BJ (cell line): ENCODE measurements around the gene ST6GALNAC6. TPM values are rescaled to one million over a fixed set of nuclear protein-coding genes. Genes with fewer than 3 reads are reported as not detected.

Source experiments
- CTCF ChIA-PET: fragments of 350-600 bp; formaldehyde crosslinking; extraction: SDS; loops from one replicate; lab custom pipeline; 2021; ENCODE audit warnings: antibody characterized with exemption, inconsistent platforms; lab: Yijun Ruan, JAX
- POLR2A ChIA-PET: fragments of 300-600 bp; sonication (Branson Sonifier 250); formaldehyde crosslinking; extraction: SDS; loops from one replicate; lab custom pipeline; 2021; ENCODE audit warnings: antibody characterized with exemption; lab: Charles Lee
- DNase-seq: peaks from one replicate; pipeline ENCODE4 v3.0.0-alpha.2; 2011; ENCODE audit warnings: low read depth
- H3K27me3 ChIP-seq: 2 replicates; pipeline ENCODE4 v1.6.0; 2011; ENCODE audit warnings: low read length; ENCODE audit not compliant: control insufficient read depth, insufficient read depth
- H3K36me3 ChIP-seq: 2 replicates; pipeline ENCODE4 v1.5.1; 2011; ENCODE audit warnings: low read length; ENCODE audit not compliant: control insufficient read depth, insufficient read depth
- H3K4me3 ChIP-seq: 2 replicates; pipeline ENCODE4 v1.5.1; 2011; ENCODE audit warnings: low read depth, mild to moderate bottlenecking, control low read depth, low read length
- polyA plus RNA-seq: library from polyadenylated mRNA; depleted of rRNA; stranded (reverse); fragments of >200 nt; gene quantifications from 2 replicates; pipeline ENCODE4 v1.2.3, GENCODE V29; 2011
- TF ChIP-seq, protein P1 (sequence below): IDR thresholded peaks from 2 replicates; pipeline ENCODE4 v1.5.1; 2011; ENCODE audit warnings: low read depth, mild to moderate bottlenecking, control low read depth, inconsistent platforms, low read length, moderate library complexity; ENCODE audit not compliant: insufficient read depth

ST6GALNAC6 gene
- polyA plus RNA-seq, 1 experiment = 78.3 TPM

DNA sequence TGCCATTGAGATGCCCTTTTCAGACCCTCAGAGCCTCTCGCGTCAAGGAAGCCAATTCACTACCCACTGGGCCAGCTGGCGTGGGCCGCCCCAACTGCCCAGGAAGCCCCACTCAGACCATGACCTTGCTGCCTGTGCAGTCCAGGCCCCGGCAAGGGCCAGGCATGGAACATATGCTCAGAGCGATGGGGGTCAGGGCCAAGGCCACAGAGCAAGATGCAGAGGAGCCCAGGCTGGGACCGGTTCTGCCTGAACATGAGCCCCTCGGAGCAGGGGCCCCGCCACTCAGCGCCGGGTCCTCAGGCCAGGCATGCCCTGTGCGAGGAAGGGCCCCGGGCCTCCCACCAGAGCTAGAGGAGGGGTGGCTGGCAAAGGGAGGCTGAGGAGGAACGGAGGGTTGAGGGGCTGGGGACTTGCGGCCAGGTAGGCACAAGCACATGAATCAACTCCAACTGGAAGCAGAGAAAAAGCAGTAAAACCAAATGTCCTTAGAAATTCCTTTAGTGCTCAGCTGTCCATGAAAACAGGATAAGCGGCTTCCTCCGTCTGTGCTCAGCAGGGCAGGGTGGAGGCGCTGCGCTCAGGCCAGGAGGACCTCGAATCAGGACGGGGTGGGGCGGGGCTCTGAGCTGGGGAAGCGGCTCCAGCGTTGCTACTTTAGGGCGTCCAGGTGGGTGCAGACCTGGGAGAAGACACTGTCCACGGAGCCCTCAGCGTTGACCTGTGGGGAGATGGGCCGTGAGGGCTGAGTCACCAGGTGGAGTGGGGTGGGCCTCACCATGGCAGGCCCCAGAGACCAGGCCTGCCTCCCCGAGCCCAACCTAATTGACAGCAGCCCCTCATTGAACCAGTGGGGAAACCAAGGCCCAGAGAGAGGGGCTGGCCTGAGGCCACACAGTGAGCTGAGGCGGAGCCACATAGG, 31.8 kb downstream of the ST6GALNAC6 start:
- POLR2A ChIA-PET = no interaction called here
- Histone ChIP-seq H3K27me3 (no peaks in the 10 kb centered on the region), H3K36me3 (peaks cover 14% of the 10 kb centered on the region), H3K4me3 (no peak overlapping the region)
- no peak for DNase-seq
- TF ChIP-seq, protein P1, sequence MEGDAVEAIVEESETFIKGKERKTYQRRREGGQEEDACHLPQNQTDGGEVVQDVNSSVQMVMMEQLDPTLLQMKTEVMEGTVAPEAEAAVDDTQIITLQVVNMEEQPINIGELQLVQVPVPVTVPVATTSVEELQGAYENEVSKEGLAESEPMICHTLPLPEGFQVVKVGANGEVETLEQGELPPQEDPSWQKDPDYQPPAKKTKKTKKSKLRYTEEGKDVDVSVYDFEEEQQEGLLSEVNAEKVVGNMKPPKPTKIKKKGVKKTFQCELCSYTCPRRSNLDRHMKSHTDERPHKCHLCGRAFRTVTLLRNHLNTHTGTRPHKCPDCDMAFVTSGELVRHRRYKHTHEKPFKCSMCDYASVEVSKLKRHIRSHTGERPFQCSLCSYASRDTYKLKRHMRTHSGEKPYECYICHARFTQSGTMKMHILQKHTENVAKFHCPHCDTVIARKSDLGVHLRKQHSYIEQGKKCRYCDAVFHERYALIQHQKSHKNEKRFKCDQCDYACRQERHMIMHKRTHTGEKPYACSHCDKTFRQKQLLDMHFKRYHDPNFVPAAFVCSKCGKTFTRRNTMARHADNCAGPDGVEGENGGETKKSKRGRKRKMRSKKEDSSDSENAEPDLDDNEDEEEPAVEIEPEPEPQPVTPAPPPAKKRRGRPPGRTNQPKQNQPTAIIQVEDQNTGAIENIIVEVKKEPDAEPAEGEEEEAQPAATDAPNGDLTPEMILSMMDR = no peak
- CTCF ChIA-PET = interaction anchor here (0.6 kb wide), 1 partner anchor 74 kb away, joined by 3 read pairs; no protein-coding TSS in a partner anchor

DNA sequence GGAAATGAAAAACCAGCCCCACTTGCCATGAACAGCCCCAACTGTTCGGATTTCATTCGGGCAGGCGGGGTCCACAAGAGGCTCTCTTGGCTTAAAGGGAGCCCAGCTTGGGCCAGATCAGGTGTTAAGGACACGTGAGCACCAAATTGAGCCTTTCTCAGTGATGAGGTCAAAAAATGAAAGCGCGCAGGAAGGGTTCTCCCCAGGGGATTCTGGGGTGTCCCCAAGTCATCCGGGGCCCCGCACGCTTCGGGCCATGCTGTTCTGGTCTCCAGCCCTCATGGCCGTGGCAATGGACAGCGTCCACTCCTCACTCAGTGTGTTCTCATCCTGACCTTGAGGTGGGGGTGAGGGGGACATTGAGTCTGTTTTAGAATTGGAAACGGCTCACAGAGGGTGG, 32.9 kb downstream of the ST6GALNAC6 start:
- Histone ChIP-seq H3K27me3 (no peaks in the 10 kb centered on the region), H3K36me3 (peaks cover 13% of the 10 kb centered on the region), H3K4me3 (no peak overlapping the region)
- ChIA-PET POLR2A (interaction anchor here (0.7 kb wide), 1 partner anchor 64 kb away, joined by 3 read pairs; the partner anchor contains the start of gene FPGS), CTCF (no interaction called here)
- no peak for DNase-seq
- TF ChIP-seq, protein P1 = no peak

DNA sequence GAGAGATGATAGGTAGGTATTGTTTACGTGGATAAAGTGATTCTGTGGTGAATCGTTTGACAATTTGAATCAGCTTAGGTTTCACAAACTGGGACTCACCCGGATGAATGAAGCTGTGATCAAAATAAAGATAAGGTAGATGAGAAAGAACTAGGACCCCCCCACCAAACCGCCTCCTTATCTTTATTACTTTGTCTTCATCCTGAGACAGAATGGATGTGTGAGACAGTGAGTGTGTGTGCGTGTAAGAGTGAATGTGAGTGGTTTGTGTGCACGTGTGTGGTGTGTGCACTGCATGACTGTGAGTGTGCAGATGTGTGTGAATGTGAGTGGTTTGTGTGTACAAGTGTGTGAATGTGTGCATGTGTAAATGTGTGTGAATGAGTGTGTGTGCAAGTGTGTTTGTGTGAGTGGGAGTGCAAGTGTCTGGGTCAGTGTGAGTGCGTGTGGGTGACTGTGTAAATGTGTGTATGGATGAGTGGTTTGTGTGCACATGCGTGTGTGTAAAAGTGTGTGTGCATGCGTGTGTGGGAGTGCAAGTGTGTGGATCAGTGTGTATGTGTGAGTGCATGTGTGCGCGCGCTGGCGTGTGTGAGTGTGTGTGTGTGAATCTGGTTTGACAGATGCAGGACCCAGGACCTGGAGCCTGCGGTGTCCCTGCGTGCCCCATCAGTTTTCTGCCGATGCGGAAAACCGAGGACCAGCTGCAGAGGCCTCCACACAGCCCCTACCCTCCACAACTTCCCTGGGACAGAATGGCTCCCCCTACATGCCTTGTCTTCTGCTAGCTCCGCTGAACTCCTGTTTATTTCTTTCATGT, 33.5 kb downstream of the ST6GALNAC6 start:
- Histone ChIP-seq H3K4me3 (no peak overlapping the region), H3K36me3 (peaks cover 12% of the 10 kb centered on the region), H3K27me3 (no peaks in the 10 kb centered on the region)
- TF ChIP-seq, protein P1 = no peak
- CTCF ChIA-PET = interaction anchor here (1.0 to 4.6 kb wide), 2 partner anchors 12 to 131 kb away, joined by 3 to 18 read pairs; partner anchors contain the start of genes ENG and TOR2A
- DNase-seq = no peak
- POLR2A ChIA-PET = no interaction called here

DNA sequence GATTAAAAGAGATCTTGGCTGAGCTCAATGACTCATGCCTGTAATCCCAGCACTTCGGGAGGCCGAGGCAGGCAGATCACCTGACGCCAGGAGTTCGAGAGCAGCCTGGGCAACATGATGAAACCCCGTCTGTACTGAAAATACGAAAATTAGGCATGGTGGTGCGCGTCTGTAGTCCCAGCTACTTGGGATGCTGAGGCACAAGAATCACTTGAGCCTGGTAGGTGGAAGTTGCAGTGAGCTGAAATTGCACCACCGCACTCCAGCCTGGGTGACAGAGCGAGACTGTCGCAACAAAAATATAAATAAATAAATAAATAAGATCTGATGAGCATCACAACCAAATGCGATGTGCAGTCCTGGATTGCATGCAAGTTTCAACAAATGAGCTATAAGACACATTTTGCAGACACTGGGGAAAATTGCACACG, 36.2 kb downstream of the ST6GALNAC6 start:
- Histone ChIP-seq H3K4me3 (no peak overlapping the region), H3K27me3 (no peaks in the 10 kb centered on the region), H3K36me3 (peaks cover 9% of the 10 kb centered on the region)
- no peak for DNase-seq
- ChIA-PET CTCF (interaction anchor here (1.1 to 4.6 kb wide), 4 partner anchors 10 to 128 kb away, joined by 4 to 18 read pairs (median 8); partner anchors contain the start of genes ENG and TOR2A), POLR2A (no interaction called here)
- TF ChIP-seq, protein P1 = no peak
